Skeletal muscle satellite cell (primary cell): ENCODE results near the gene TMEM51.

Source experiments
- H3K27me3 ChIP-seq: 2 replicates; pipeline ENCODE4 v1.7.0; 2013; ENCODE audit warnings: low read length; ENCODE audit not compliant: control insufficient read depth, insufficient read depth
- H3K36me3 ChIP-seq: 2 replicates; pipeline ENCODE4 v1.7.0; 2013; ENCODE audit warnings: mild to moderate bottlenecking, control low read depth, low read length; ENCODE audit not compliant: insufficient read depth
- H3K4me1 ChIP-seq: 2 replicates; pipeline ENCODE4 v1.7.0; 2013; ENCODE audit warnings: low read length; ENCODE audit not compliant: control insufficient read depth, insufficient read depth
- H3K4me2 ChIP-seq: 2 replicates; pipeline ENCODE4 v1.7.0; 2013; ENCODE audit warnings: mild to moderate bottlenecking, low read length
- H3K4me3 ChIP-seq: 2 replicates; pipeline ENCODE4 v1.7.0; 2013; ENCODE audit warnings: low read length
- H3K9ac ChIP-seq: 2 replicates; pipeline ENCODE4 v1.7.0; 2013; ENCODE audit warnings: mild to moderate bottlenecking, low read depth, low read length, moderate library complexity
- H3K9me3 ChIP-seq: replicated peaks from 2 replicates; pipeline ENCODE4 v1.7.0; 2013; ENCODE audit warnings: mild to moderate bottlenecking, control low read depth, low read length

TMEM51 gene

GRCh38 chr1:15148475-15148874 is 5.1 kb upstream of the TMEM51 start:
- no peak overlapping the region for H3K9ac ChIP-seq
- H3K4me2 ChIP-seq: no peak overlapping the region
- H3K27me3 ChIP-seq: peaks cover 60% of the 10 kb centered on the region
- no peak overlapping the region for H3K4me3 ChIP-seq
- no peaks in the 10 kb centered on the region for H3K9me3 ChIP-seq
- no peaks in the 10 kb centered on the region for H3K36me3 ChIP-seq
- peaks cover 11% of the 10 kb centered on the region for H3K4me1 ChIP-seq

GRCh38 chr1:15148941-15149340 is 4.6 kb upstream of the TMEM51 start:
- peaks cover 16% of the 10 kb centered on the region for H3K4me1 ChIP-seq
- no peak overlapping the region for H3K4me2 ChIP-seq
- no peaks in the 10 kb centered on the region for H3K9me3 ChIP-seq
- H3K9ac ChIP-seq: no peak overlapping the region
- no peak overlapping the region for H3K4me3 ChIP-seq
- H3K27me3 ChIP-seq: peaks cover 60% of the 10 kb centered on the region
- H3K36me3 ChIP-seq: no peaks in the 10 kb centered on the region

- no peak overlapping the region for H3K4me3 ChIP-seq
- no peak overlapping the region for H3K9ac ChIP-seq
- no peaks in the 10 kb centered on the region for H3K36me3 ChIP-seq
- H3K9me3 ChIP-seq: no peaks in the 10 kb centered on the region
- peaks cover 57% of the 10 kb centered on the region for H3K27me3 ChIP-seq
- peaks cover 22% of the 10 kb centered on the region for H3K4me1 ChIP-seq
- no peak overlapping the region for H3K4me2 ChIP-seq
Measured at GRCh38 chr1:15150376-15150775, 3.2 kb upstream of the TMEM51 start.

- peaks cover 22% of the 10 kb centered on the region for H3K4me1 ChIP-seq
- H3K4me2 ChIP-seq: no peak overlapping the region
- no peak overlapping the region for H3K9ac ChIP-seq
- no peaks in the 10 kb centered on the region for H3K36me3 ChIP-seq
- no peak overlapping the region for H3K4me3 ChIP-seq
- H3K27me3 ChIP-seq: peaks cover 50% of the 10 kb centered on the region
- no peaks in the 10 kb centered on the region for H3K9me3 ChIP-seq
Measured at GRCh38 chr1:15151377-15151806, 2.2 kb upstream of the TMEM51 start.

- Histone ChIP-seq H3K4me3 (no peak overlapping the region), H3K9ac (no peak overlapping the region), H3K4me1 (peaks cover 22% of the 10 kb centered on the region)
Measured at GRCh38 chr1:15151871-15152270, 1.7 kb upstream of the TMEM51 start.

GRCh38 chr1:15152318-15153183 is 996 bp upstream of the TMEM51 start:
- Histone ChIP-seq H3K9ac (peak overlapping the region; percentile 69), H3K4me1 (peaks cover 22% of the 10 kb centered on the region), H3K27me3 (peaks cover 43% of the 10 kb centered on the region)

More at GRCh38 chr1:15151871-15152270, 1.7 kb upstream of the TMEM51 start:
- Histone ChIP-seq H3K4me2 (no peak overlapping the region), H3K27me3 (peaks cover 47% of the 10 kb centered on the region), H3K36me3 (no peaks in the 10 kb centered on the region), H3K9me3 (no peaks in the 10 kb centered on the region)

DNA sequence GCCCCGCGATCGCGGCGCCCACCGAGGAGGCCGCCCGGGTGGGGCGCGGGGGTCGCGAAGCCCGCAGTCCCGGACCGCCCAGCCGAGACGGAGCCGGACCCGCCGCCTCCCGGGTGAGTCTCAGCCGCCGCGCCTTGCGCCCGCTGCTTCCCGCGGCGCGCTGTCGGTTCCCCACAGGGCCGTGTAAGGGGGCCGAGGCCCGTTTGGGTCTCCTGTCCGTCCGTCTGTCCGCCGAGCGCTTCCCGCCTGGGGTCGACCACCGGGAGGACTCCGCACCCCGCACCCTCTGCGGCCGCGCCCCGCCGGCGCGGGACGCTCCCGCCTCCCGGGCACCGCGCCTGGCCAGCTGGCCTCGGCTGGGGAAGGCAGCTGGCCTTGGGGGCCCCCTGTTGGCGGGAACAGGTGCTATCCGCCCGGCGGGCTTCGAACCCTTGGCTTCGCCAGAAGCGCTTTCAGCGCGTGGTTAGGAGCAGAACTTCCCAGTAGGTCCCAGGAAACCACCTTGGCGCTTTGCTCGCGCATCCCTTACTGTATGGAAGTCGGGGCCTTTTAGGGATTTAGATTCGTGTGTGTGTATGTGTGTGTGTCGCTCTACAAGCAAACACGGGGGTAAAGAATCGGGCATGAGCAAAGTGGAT is 414 bp downstream of the TMEM51 start:
- no peaks in the 10 kb centered on the region for H3K9me3 ChIP-seq
- H3K27me3 ChIP-seq: peaks cover 32% of the 10 kb centered on the region
- peak overlapping the region; percentile 81 for H3K4me3 ChIP-seq
- H3K36me3 ChIP-seq: no peaks in the 10 kb centered on the region
- peak overlapping the region; percentile 69 for H3K9ac ChIP-seq
- peaks cover 28% of the 10 kb centered on the region for H3K4me1 ChIP-seq
- H3K4me2 ChIP-seq: peak overlapping the region; percentile 98

More at GRCh38 chr1:15152318-15153183, 996 bp upstream of the TMEM51 start:
- Histone ChIP-seq H3K4me2 (peak overlapping the region; percentile 98), H3K9me3 (no peaks in the 10 kb centered on the region), H3K36me3 (no peaks in the 10 kb centered on the region), H3K4me3 (peak overlapping the region; percentile 81)

DNA sequence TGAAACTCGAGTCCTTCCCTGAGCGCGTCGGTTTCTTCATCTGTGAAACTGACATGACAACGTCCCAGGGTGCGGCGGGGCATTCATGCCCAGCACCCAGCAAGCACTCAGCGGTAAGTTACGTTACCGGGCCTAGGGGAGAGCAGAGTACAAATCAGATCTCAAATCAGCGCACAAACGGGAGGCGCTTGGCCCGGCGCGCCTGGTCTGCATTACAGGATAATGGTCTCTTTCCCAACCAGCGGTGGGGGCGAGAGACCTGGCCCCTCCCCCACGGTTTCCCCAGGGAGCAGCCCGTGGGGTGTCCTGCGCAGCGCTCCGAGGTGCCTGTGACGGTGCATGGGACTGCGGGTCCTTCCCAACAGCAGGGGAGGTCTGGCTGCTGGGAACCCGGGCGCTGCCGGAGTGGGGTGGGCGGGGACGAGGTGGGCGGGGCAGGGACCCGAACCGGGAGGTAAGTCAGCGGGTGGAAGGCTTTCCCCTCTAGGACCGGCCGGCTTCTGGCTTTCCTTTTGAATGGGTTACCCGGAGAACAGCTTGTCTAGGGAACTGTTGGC is 1.0 kb downstream of the TMEM51 start:
- Histone ChIP-seq H3K27me3 (peaks cover 29% of the 10 kb centered on the region), H3K9ac (peak overlapping the region; percentile 69), H3K36me3 (no peaks in the 10 kb centered on the region)

DNA sequence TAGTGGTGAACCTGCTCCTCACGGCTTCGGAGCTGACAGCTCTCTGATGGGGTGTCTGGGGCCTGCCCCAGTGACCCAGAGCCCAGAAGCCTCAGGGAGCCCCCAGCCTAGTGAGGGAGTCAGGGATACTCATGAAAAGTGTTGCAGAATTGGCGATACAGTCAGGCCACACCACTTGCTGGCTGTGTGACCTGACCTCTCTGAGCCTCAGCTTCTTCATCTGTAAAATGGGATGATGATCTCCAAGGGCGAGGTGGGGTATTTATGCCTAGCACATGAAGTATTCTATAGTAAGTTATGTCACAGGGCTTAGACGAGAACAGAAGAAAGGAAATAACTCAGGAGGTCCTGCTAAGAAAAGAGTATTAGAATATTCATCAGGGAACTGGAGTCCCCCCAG is 1.6 kb downstream of the TMEM51 start:
- Histone ChIP-seq H3K9ac (no peak overlapping the region), H3K27me3 (peaks cover 22% of the 10 kb centered on the region), H3K36me3 (no peaks in the 10 kb centered on the region), H3K4me1 (peaks cover 29% of the 10 kb centered on the region), H3K9me3 (no peaks in the 10 kb centered on the region), H3K4me2 (no peak overlapping the region), H3K4me3 (no peak overlapping the region)

More for the DNA sequence above, 1.0 kb downstream of the TMEM51 start:
- Histone ChIP-seq H3K4me3 (peak overlapping the region; percentile 81), H3K9me3 (no peaks in the 10 kb centered on the region), H3K4me1 (peaks cover 29% of the 10 kb centered on the region), H3K4me2 (peak overlapping the region; percentile 98)

DNA sequence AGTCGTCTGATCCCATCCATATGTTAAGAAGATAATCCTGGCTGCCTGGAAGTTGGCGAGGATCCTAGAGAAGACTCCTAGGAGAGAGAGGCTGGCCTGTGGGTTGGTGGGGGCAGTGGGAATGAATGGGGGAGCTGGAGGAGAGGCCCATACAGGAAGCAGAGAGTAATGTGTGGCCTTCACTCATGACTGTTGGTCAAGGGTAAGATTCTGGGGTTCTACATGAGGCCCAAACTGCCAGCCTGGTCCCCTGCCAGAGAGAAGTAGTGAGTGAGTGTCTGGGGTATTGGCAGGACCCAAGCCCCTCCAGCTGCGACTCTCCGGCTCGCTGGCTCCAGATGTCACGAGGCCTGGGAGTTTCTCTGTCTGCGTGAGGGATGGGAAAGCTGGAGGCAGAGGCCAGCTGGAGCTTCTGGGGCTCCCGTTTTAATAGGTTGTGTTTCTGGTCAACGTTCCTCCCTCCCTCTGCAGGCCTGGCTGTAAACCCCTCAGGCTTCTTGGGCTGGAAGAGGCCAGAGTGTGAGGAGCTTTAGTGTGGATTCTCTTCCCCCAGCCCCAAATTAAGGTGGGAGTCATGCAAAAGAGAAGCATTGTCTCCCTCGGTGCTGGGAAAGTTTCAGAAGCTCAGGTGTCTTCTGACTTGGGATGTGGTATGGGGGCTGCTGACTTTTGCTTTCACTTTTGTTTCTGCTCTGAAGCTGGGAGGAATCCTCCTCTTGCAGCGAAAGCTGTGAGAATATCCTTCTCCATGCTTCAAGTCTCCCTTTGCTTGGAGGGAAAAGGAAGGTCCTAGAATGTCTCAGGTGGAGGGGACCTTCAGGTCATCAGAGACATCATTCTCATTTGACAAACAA is 2.6 kb downstream of the TMEM51 start:
- Histone ChIP-seq H3K4me1 (peaks cover 29% of the 10 kb centered on the region), H3K4me3 (no peak overlapping the region), H3K9me3 (no peaks in the 10 kb centered on the region), H3K9ac (no peak overlapping the region), H3K27me3 (peaks cover 13% of the 10 kb centered on the region), H3K4me2 (no peak overlapping the region), H3K36me3 (no peaks in the 10 kb centered on the region)
